HG02840 (cell line): ENCODE results near the gene GNPNAT1.
"Not testable (repeated sequence)": the region's sequence is repeated elsewhere in the genome, so short reads cannot be mapped to it uniquely, and the experiment has no call there.

ENCODE experiments used
- ATAC-seq: cut with Tn5 transposase; IDR thresholded peaks from one replicate; pipeline ENCODE4 v1.9.1; 2021; ENCODE audit warnings: mild to moderate bottlenecking, moderate library complexity, moderate number of reproducible peaks; ENCODE audit not compliant: unreplicated experiment, low FRiP score

The GNPNAT1 gene

DNA sequence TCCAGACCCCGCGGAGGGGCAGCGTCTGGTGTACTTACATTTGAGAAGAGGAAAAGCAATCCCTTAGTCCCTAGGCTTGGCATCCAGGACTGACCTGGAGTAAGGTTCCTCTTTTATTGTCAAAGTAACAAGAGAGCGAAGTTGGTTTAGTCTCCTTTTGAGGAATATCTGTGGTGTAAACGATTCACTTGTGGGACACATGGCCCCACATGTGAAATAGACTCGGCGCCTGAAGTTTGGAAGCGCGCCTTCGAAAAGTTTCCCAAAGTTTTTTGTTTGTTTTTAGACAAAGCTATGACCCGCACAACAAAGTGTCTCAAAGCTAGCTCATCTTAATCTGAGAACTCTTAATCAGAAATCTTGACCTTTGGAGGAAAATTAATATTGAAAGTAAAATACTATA lies 60.7 kb downstream of the GNPNAT1 start:
- no peak for ATAC-seq

DNA sequence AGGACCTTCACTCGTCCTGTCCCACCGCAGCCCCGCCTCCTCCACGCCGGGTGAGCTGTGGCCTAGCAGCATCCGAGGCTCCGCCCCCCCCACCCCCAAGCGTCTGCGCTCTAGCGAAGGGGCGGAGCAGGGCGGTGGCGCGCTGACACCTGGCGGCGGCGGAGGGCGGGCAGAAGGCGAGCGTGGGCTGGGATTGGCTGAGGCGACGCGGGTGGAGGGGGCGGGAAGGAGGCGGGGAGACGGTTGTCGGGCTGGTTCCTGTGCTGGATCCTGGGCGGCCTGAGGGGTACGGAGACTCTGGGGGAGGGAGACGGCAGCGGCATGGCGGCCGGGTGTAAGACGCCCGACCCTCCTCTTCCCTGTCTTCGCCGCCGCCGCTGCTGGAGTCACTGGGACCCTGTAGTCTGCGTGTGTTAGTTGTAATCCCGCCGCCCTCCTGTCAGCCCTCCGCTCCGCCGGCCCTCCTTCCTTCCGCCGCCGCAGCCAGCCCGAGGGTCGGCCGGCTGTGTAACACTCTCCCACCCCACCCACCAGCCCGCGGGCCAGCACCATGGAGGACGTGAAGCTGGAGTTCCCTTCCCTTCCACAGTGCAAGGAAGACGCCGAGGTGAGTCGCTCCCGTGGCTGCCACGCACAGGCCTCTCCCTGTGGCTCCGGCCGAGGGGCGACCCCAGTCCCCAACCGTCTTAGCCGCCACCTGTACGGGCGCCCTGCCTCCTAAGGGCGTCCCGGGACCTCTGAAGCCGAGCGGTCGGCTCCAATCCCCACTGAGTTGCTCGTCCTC lies 61.3 kb downstream of the GNPNAT1 start, which contains the start of gene STYX:
TSS of gene STYX (plus strand) at position 242 of the 784 bp plus-strand sequence. CDS start at position 551, 309 bp downstream.
- peak; percentile 93 for ATAC-seq

GRCh38 chr14:52729585-52729924 lies 61.9 kb downstream of the GNPNAT1 start:
- no peak for ATAC-seq

GRCh38 chr14:52729035-52729434 lies 62.4 kb downstream of the GNPNAT1 start:
- ATAC-seq = not testable (repeated sequence)

GRCh38 chr14:52727509-52727908 lies 63.9 kb downstream of the GNPNAT1 start:
- ATAC-seq = not testable (repeated sequence)
